HG03565 (cell line): ENCODE results near the gene NOTCH2NLA.
"Not testable (repeated sequence)": the region's sequence is repeated elsewhere in the genome, so short reads cannot be mapped to it uniquely, and the experiment has no call there.

Experiments
- ATAC-seq: cut with Tn5 transposase; IDR thresholded peaks from one replicate; pipeline ENCODE4 v1.9.1; 2021; ENCODE audit warnings: mild to moderate bottlenecking, moderate library complexity; ENCODE audit not compliant: unreplicated experiment

Gene NOTCH2NLA

GRCh38 chr1:146228710-146229477 lies at the start of gene NOTCH2NLA:
TSS of gene NOTCH2NLA (minus strand) at chr1:146229021. CDS start at chr1:146189337, 39,684 bp downstream.
- not testable (repeated sequence) for ATAC-seq

- ATAC-seq = peak; percentile 59
Measured at GRCh38 chr1:146278346-146278745, 49.5 kb upstream of the NOTCH2NLA start.

GRCh38 chr1:146277087-146277486 lies 48.3 kb upstream of the NOTCH2NLA start:
- ATAC-seq = not testable (repeated sequence)

GRCh38 chr1:146274083-146274482 lies 45.3 kb upstream of the NOTCH2NLA start:
- ATAC-seq = not testable (repeated sequence)

- ATAC-seq = not testable (repeated sequence)
Measured at GRCh38 chr1:146273194-146273593, 44.4 kb upstream of the NOTCH2NLA start.

GRCh38 chr1:146272734-146273133 lies 43.9 kb upstream of the NOTCH2NLA start:
- ATAC-seq = not testable (repeated sequence)

GRCh38 chr1:146271977-146272376 lies 43.2 kb upstream of the NOTCH2NLA start:
- not testable (repeated sequence) for ATAC-seq

GRCh38 chr1:146270129-146270528 lies 41.3 kb upstream of the NOTCH2NLA start:
- not testable (repeated sequence) for ATAC-seq

- not testable (repeated sequence) for ATAC-seq
Measured at GRCh38 chr1:146266179-146266748, 37.4 kb upstream of the NOTCH2NLA start.

- not testable (repeated sequence) for ATAC-seq
Measured at GRCh38 chr1:146264761-146265160, 35.9 kb upstream of the NOTCH2NLA start.

GRCh38 chr1:146260006-146260730 lies 31.3 kb upstream of the NOTCH2NLA start:
- not testable (repeated sequence) for ATAC-seq

GRCh38 chr1:146257992-146258552 lies 29.3 kb upstream of the NOTCH2NLA start:
- ATAC-seq = not testable (repeated sequence)

- not testable (repeated sequence) for ATAC-seq
Measured at GRCh38 chr1:146254569-146255197, 25.9 kb upstream of the NOTCH2NLA start.

GRCh38 chr1:146253249-146253855 lies 24.5 kb upstream of the NOTCH2NLA start:
- ATAC-seq = not testable (repeated sequence)

GRCh38 chr1:146251523-146251922 lies 22.7 kb upstream of the NOTCH2NLA start:
- not testable (repeated sequence) for ATAC-seq

GRCh38 chr1:146248643-146249042 lies 19.8 kb upstream of the NOTCH2NLA start:
- ATAC-seq = not testable (repeated sequence)

GRCh38 chr1:146236626-146237025 lies 7.8 kb upstream of the NOTCH2NLA start:
- not testable (repeated sequence) for ATAC-seq

GRCh38 chr1:146236026-146236601 lies 7.3 kb upstream of the NOTCH2NLA start:
- not testable (repeated sequence) for ATAC-seq

GRCh38 chr1:146228144-146228682 lies 608 bp downstream of the NOTCH2NLA start:
- not testable (repeated sequence) for ATAC-seq
